Measurements from ENCODE around the gene RFC3.

- TF ChIP-seq POLR2A (IDR thresholded peaks at IDR 0.05; ENCODE audit: low read depth, low read length): no peak
- TF ChIP-seq POLR2AphosphoS5 (IDR thresholded peaks at IDR 0.05; ENCODE audit: low read depth, low read length): no peak
Measured at GRCh38 chr13:33784738-33785137, 33.2 kb upstream of the RFC3 start.
